Astrocyte of the spinal cord (primary cell): ENCODE measurements around the gene BCCIP.

Experiments used
- DNase-seq: peaks from one replicate; pipeline ENCODE4 v3.0.0; 2011; ENCODE audit warnings: low read depth, low spot score
- H3K4me3 ChIP-seq: 2 replicates; pipeline ENCODE4 v1.5.1; 2011; ENCODE audit warnings: low read depth, mild to moderate bottlenecking, low read length, moderate library complexity
- CTCF ChIP-seq: IDR thresholded peaks from 2 replicates; pipeline ENCODE4 v1.5.1; 2012; ENCODE audit warnings: low read depth, mild to moderate bottlenecking, low read length, inconsistent platforms
- in situ Hi-C: cut with HindIII; loops from 2 replicates; pipeline ENCODE4 v1.10.0; 2017; ENCODE audit warnings: low sequenced_read_pairs

The BCCIP gene

GRCh38 chr10:125840406-125840805 lies 17.1 kb downstream of the BCCIP start:
- H3K4me3 ChIP-seq, result no peak overlapping the region
- no peak for TF ChIP-seq CTCF
- in situ Hi-C loops, result no loop called here

DNA sequence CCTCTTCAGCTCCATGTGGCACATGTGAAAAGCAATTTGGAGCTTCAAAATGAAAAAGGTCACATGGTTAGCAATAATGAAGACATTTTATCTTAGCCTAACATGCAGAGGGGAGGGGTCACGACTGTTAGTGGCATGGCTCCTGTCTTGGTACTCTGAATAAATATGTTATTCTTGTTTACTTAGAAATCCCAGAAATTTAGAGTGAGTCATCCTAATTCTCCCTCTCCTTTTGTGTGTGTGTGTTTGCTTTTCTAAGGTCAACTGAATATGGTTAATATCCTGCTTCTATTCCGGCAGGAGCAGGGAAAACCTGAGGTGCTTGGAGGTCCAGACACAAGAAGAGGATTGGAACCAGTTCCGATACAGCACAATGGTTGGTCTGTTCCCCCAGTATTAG lies 17.6 kb downstream of the BCCIP start:
- peak; percentile 27 for DNase-seq
- in situ Hi-C loops, result no loop called here
- no peak for TF ChIP-seq CTCF
- H3K4me3 ChIP-seq, result no peak overlapping the region

More at GRCh38 chr10:125840406-125840805, 17.1 kb downstream of the BCCIP start:
- DNase-seq, result no peak

DNA sequence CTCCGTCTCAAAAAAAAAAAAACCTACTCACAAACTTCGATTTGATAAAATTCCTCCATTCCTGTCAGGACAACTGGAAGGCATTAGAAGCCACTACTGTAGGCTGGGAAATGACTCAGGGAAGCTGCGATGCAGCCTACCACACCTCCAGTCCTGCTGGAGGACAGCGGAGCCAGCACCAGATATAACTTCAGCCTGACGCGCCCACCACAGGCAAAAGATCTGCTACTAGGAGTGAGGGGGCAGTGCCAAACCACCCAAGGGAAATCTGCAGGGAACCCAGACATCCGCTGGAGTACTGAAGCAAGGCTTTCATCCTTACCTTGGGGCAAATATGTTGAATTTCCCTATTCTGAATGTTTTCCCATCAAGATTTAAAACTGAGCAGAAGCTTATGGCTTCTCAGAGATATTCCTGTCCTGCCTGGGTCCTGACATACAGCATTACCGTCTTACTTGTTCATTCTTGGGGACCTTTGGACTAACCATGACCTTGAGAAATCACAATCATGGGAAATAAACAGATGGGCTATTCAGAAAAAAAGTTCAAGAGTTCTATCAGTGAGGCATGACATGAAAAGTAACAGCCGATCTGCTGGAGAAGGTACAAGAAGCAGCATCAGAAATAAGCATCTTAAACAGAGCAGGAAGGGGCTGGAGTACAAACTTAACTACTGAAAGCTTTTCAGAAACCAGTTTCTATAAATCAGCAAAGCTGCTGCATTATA lies 20.4 kb downstream of the BCCIP start:
- TF ChIP-seq CTCF, result no peak
- in situ Hi-C loops, result no loop called here
- DNase-seq, result no peak
- H3K4me3 ChIP-seq, result no peak overlapping the region

- in situ Hi-C loops, result no loop called here
- H3K4me3 ChIP-seq, result no peak overlapping the region
- no peak for TF ChIP-seq CTCF
- DNase-seq, result no peak
Measured at GRCh38 chr10:125844751-125845221, 21.4 kb downstream of the BCCIP start.

- no peak for TF ChIP-seq CTCF
- in situ Hi-C loops, result no loop called here
- DNase-seq, result no peak
- H3K4me3 ChIP-seq, result no peak overlapping the region
Measured at GRCh38 chr10:125845617-125846016, 22.3 kb downstream of the BCCIP start.

DNA sequence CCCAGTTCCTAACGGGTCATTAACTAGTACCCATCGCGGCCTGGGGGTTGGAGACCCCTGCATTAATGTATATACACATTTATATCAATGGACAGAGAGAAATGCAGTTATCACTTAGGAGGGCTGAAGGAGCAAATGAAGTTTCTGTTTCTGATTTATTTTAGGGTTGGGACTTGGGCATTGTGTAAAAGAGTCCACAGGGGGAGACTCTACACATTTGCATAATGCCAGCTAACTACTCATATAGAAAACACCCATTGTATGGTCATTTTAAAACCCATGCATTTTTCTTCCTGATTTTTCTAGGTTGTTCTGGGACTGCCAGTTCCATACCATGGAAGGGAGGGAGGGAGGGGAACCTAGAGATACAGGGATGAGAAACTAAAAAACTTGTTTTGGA lies 23.5 kb downstream of the BCCIP start:
- DNase-seq, result no peak
- in situ Hi-C loops, result no loop called here
- H3K4me3 ChIP-seq, result no peak overlapping the region
- no peak for TF ChIP-seq CTCF
